HG02571 (cell line): ENCODE measurements around the gene MEF2A.

Experiments used
- ATAC-seq: cut with Tn5 transposase; IDR thresholded peaks from one replicate; pipeline ENCODE4 v1.9.1; 2021; ENCODE audit warnings: mild to moderate bottlenecking, moderate library complexity; ENCODE audit not compliant: unreplicated experiment

Gene MEF2A

GRCh38 chr15:99562238-99562637, 3.5 kb upstream of the MEF2A start:
- ATAC-seq, result no peak

GRCh38 chr15:99564221-99565048, 1.3 kb upstream of the MEF2A start:
- peak; percentile 20 for ATAC-seq

- ATAC-seq, result peak; percentile 52
Observed at GRCh38 chr15:99565049-99565298, 810 bp upstream of the MEF2A start.

GRCh38 chr15:99566157-99566897, 543 bp downstream of the MEF2A start:
- ATAC-seq, result no peak

- ATAC-seq, result no peak
Observed at GRCh38 chr15:99568625-99569352, 3.0 kb downstream of the MEF2A start.

GRCh38 chr15:99571299-99571698, 5.5 kb downstream of the MEF2A start:
- ATAC-seq, result no peak

- no peak for ATAC-seq
Observed at GRCh38 chr15:99574048-99574447, 8.3 kb downstream of the MEF2A start.

GRCh38 chr15:99574502-99574901, 8.7 kb downstream of the MEF2A start:
- ATAC-seq, result no peak

- no peak for ATAC-seq
Observed at GRCh38 chr15:99578809-99579208, 13.0 kb downstream of the MEF2A start.

GRCh38 chr15:99580076-99580475, 14.3 kb downstream of the MEF2A start:
- no peak for ATAC-seq

- ATAC-seq, result no peak
Observed at GRCh38 chr15:99582508-99582960, 16.8 kb downstream of the MEF2A start.

- no peak for ATAC-seq
Observed at GRCh38 chr15:99584081-99584600, 18.4 kb downstream of the MEF2A start.

- ATAC-seq, result no peak
Observed at GRCh38 chr15:99586121-99586520, 20.3 kb downstream of the MEF2A start.

GRCh38 chr15:99589801-99590200, 24.0 kb downstream of the MEF2A start:
- ATAC-seq, result no peak

- ATAC-seq, result peak; percentile 51
Observed at GRCh38 chr15:99590913-99591646, 25.3 kb downstream of the MEF2A start.

- ATAC-seq, result no peak
Observed at GRCh38 chr15:99592145-99592791, 26.5 kb downstream of the MEF2A start.

- ATAC-seq, result no peak
Observed at GRCh38 chr15:99593070-99593469, 27.3 kb downstream of the MEF2A start.

- no peak for ATAC-seq
Observed at GRCh38 chr15:99594916-99595315, 29.1 kb downstream of the MEF2A start.

GRCh38 chr15:99598296-99598695, 32.5 kb downstream of the MEF2A start:
- ATAC-seq, result no peak

- ATAC-seq, result no peak
Observed at GRCh38 chr15:99603828-99604227, 38.0 kb downstream of the MEF2A start.
